WERI-Rb-1 (cell line): Measurements from ENCODE around the gene HSH2D.
A peak's percentile ranks its signal among the peaks of the same experiment; 100 is the strongest.
"Not testable (repeated sequence)": the region's sequence is repeated elsewhere in the genome, so short reads cannot be mapped to it uniquely, and the experiment has no call there.

Source experiments
- DNase-seq: peaks from one replicate; pipeline ENCODE4 v3.0.0-alpha.2; 2020
- H3K27ac ChIP-seq: fragments of 250-450 bp; sonication (Bioruptor Pico); 2 replicates; pipeline ENCODE4 v1.5.1; 2020; ENCODE audit warnings: mild to moderate bottlenecking, moderate library complexity
- H3K27me3 ChIP-seq: fragments of 250-450 bp; sonication (Bioruptor Pico); 2 replicates; pipeline ENCODE4 v1.5.1; 2021; ENCODE audit warnings: mild to moderate bottlenecking, low read depth, moderate library complexity; ENCODE audit not compliant: insufficient read depth, severe bottlenecking
- H3K36me3 ChIP-seq: fragments of 250-450 bp; sonication (Bioruptor Pico); 2 replicates; pipeline ENCODE4 v1.5.1; 2020; ENCODE audit warnings: mild to moderate bottlenecking, moderate library complexity
- H3K4me3 ChIP-seq: 2 replicates; pipeline ENCODE4 v1.5.1; 2011; ENCODE audit warnings: low read depth, mild to moderate bottlenecking, control low read depth, low read length
- H3K9me3 ChIP-seq: fragments of 250-450 bp; sonication (Bioruptor Pico); 2 replicates; pipeline ENCODE4 v1.5.1; 2021; ENCODE audit warnings: mild to moderate bottlenecking, moderate library complexity; ENCODE audit not compliant: severe bottlenecking
- CTCF ChIP-seq: IDR thresholded peaks from 2 replicates; pipeline ENCODE4 v1.5.1; 2011; ENCODE audit warnings: low read depth, mild to moderate bottlenecking, control low read depth, inconsistent platforms, low read length

Gene HSH2D

GRCh38 chr19:16117594-16118033 is 25.9 kb upstream of the HSH2D start:
- H3K4me3 ChIP-seq = no peak overlapping the region
- peaks cover 65% of the 10 kb centered on the region for H3K36me3 ChIP-seq
- DNase-seq = no peak
- H3K9me3 ChIP-seq = no peaks in the 10 kb centered on the region
- no peak overlapping the region for H3K27ac ChIP-seq
- TF ChIP-seq CTCF = peak; percentile 32; the same call in 1 of the 2 replicates
- H3K27me3 ChIP-seq = no peaks in the 10 kb centered on the region

DNA sequence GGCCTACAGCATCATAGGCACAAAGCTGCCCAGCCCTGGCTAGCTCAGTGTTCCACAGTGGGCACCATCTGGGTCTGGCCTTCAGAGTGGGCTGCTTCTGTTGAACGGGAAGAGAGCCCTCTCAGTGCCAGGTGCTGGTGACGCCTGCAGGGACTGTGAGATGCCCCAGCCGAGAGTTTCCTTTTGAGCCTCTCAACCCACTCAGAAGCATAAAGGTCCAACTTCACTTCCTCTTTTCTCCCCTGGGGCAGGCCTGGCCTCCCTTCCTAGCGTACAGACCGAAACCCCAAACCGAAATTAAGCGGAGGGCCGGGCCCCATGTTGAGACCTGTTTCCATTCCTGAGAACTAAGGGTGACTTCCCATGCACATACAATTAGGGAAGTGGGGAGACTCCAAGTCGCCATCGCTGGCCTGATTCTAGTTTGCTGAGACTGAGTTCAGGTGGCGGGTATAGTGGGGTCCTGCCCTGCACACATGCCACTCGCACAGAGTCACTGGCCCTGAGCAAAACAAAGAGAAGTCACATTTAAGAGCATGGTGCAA is 24.9 kb upstream of the HSH2D start:
- Histone ChIP-seq H3K27ac (no peak overlapping the region), H3K4me3 (no peak overlapping the region), H3K9me3 (no peaks in the 10 kb centered on the region), H3K36me3 (peaks cover 66% of the 10 kb centered on the region), H3K27me3 (no peaks in the 10 kb centered on the region)
- no peak for TF ChIP-seq CTCF
- no peak for DNase-seq

DNA sequence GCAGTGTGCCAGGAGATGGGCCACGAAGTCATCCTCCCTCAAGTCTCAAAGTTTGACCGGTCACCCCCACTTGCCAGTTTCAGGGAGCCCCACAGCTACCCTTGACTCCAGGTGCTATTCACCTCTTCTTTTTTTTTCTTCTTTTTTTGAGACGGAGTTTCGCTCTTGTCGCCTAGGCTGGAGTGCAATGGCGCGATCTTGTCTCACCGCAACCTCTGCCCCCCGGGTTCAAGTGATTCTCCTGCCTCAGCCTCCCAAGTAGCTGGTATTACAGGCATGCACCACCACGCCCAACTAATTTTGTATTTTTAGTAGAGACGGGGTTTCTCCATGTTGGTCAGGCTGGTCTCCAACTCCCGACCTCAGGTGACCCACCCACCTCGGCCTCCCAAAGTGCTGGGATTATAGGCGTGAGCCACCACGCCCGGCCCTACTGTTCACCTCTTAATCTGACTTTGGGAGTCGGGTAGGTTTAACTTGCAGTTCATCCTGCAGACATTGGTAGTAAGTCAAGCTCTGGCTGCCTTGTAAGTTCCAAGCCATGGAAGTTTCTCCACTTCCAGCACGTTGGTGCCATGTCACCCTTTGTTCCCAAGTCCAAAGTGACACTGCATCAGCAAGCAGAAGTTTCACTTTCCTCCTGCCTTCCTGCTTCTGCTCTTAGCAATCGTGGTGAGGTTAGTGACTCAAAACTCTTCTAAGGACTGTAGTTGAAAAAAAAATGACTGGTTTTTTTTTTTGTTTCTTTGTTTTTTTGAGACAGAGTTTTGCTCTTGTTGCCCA is 24.2 kb upstream of the HSH2D start:
- H3K27ac ChIP-seq, DNase-seq, H3K9me3 ChIP-seq, H3K4me3 ChIP-seq, H3K27me3 ChIP-seq: not testable (repeated sequence)
- H3K36me3 ChIP-seq = peaks cover 68% of the 10 kb centered on the region

- Histone ChIP-seq H3K4me3 (no peak overlapping the region), H3K27ac (no peak overlapping the region), H3K36me3 (peaks cover 69% of the 10 kb centered on the region), H3K27me3 (no peaks in the 10 kb centered on the region), H3K9me3 (no peaks in the 10 kb centered on the region)
- no peak for TF ChIP-seq CTCF
- DNase-seq = no peak
Observed at GRCh38 chr19:16121141-16121540, 22.3 kb upstream of the HSH2D start.

GRCh38 chr19:16121967-16122366 is 21.5 kb upstream of the HSH2D start:
- TF ChIP-seq CTCF = no peak
- DNase-seq = no peak

DNA sequence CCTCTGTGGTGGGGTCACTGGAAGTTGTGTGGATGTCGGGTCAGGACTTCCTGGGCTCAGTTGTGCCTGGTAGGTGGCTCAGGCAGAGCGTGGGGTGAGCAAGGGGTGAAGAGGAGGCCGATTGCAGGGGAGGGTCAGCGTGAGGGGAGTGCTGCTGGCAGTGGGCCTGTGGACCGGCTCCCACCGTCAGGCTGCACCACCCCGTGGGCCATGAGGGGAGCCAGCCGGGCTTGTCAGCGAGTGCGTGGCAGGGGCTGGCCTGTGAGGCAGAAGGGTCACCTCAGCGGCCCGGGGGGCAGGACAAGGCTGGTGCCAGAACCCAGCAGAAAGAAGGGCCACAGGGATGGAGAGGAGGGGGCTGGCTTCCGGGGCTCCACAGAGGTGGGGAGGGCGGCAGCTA is 18.5 kb upstream of the HSH2D start:
- Histone ChIP-seq H3K4me3 (no peak overlapping the region), H3K36me3 (peaks cover 78% of the 10 kb centered on the region), H3K27ac (no peak overlapping the region), H3K27me3 (no peaks in the 10 kb centered on the region), H3K9me3 (no peaks in the 10 kb centered on the region)
- no peak for TF ChIP-seq CTCF
- DNase-seq = no peak

More at GRCh38 chr19:16121967-16122366, 21.5 kb upstream of the HSH2D start:
- H3K27ac ChIP-seq = no peak overlapping the region
- H3K27me3 ChIP-seq = no peaks in the 10 kb centered on the region
- peaks cover 73% of the 10 kb centered on the region for H3K36me3 ChIP-seq
- no peak overlapping the region for H3K4me3 ChIP-seq
- H3K9me3 ChIP-seq = no peaks in the 10 kb centered on the region
